Endothelial cell of umbilical vein (primary cell): ENCODE measurements around the gene DNAH3. TPM values are rescaled to one million over a fixed set of nuclear protein-coding genes. Genes with fewer than 3 reads are reported as not detected.

ENCODE experiments used
- BruUV-seq: library from RNA; stranded (reverse); fragments of 400-500 nt; replicated peaks from 2 replicates; lab custom pipeline; 2021; lab: Mats Ljungman, UMichigan
- CTCF ChIA-PET: fragments of 300-600, 350-600 bp; sonication (Branson Sonifier 250); formaldehyde crosslinking; loops from one replicate; lab custom pipeline; 2021; ENCODE audit warnings: antibody characterized with exemption, inconsistent platforms; lab: Charles Lee
- POLR2A ChIA-PET: fragments of 300-600, 350-600 bp; sonication (Branson Sonifier 250); formaldehyde crosslinking; loops from one replicate; lab custom pipeline; 2021; ENCODE audit warnings: antibody characterized with exemption, inconsistent platforms; lab: Charles Lee
- DNase-seq: peaks from one replicate; pipeline ENCODE4 v3.0.0-alpha.2; 2011; ENCODE audit warnings: low read depth, low spot score
- FAIRE-seq: peaks from 2 replicates; lab custom pipeline; 2011; peaks lifted over from hg19 to GRCh38; lab: Jason Lieb, UNC
- H2AFZ ChIP-seq: 2 replicates; pipeline ENCODE4 v1.6.0; 2012; ENCODE audit warnings: low read depth, low read length, control low read depth, inconsistent platforms
- H3K27ac ChIP-seq: 2 replicates; pipeline ENCODE4 v1.5.1; 2011; ENCODE audit warnings: low read depth, mild to moderate bottlenecking, control low read depth, low read length, moderate library complexity; ENCODE audit not compliant: insufficient read depth
- H3K27me3 ChIP-seq, 2 experiments: 2 replicates each; pipeline versions ENCODE4 v1.6.0 to v1.6.1; 2011; ENCODE audit warnings: low read length in 2 of 2, mixed read lengths in 1 of 2; ENCODE audit not compliant: control insufficient read depth in 2 of 2, insufficient read depth in 2 of 2
- H3K36me3 ChIP-seq, 2 experiments: 2 replicates in 1 of 2; 3 replicates in 1 of 2; pipeline ENCODE4 v1.5.1; 2011; ENCODE audit warnings: low read length in 2 of 2, mild to moderate bottlenecking in 1 of 2, moderate library complexity in 1 of 2; ENCODE audit not compliant: control insufficient read depth in 2 of 2, insufficient read depth in 2 of 2; ENCODE audit errors: extremely low read depth in 1 of 2
- H3K4me1 ChIP-seq: 3 replicates; pipeline ENCODE4 v1.5.1; 2011; ENCODE audit warnings: mild to moderate bottlenecking, low read length; ENCODE audit not compliant: control insufficient read depth, insufficient read depth; ENCODE audit errors: extremely low read depth
- H3K4me2 ChIP-seq: 2 replicates; pipeline ENCODE4 v1.6.1; 2011; ENCODE audit warnings: low read length, control low read depth, mixed read lengths; ENCODE audit not compliant: insufficient read depth
- H3K4me3 ChIP-seq, 3 experiments: fragments of 200-600 bp in 1 of 3; sonication (generic), shearing (Covaris generic) in 1 of 3; replicated peaks in 1 of 3; 2 replicates each; pipeline ENCODE4 v1.5.1; 2011 to 2016; ENCODE audit warnings: control low read depth in 3 of 3, low read length in 3 of 3, mild to moderate bottlenecking in 2 of 3, inconsistent platforms in 1 of 3, low read depth in 1 of 3, moderate library complexity in 1 of 3; ENCODE audit not compliant: insufficient read depth in 1 of 3
- H3K79me2 ChIP-seq: 2 replicates; pipeline ENCODE4 v1.6.0; 2012; ENCODE audit warnings: low read length, inconsistent platforms; ENCODE audit not compliant: control insufficient read depth, insufficient read depth
- H3K9ac ChIP-seq: replicated peaks from 2 replicates; pipeline ENCODE3; 2011; ENCODE audit warnings: low read length, control low read depth; ENCODE audit not compliant: insufficient read depth; ENCODE audit errors: extremely low read depth
- H3K9me1 ChIP-seq: replicated peaks from 3 replicates; pipeline ENCODE4 v1.6.0; 2011; ENCODE audit warnings: mild to moderate bottlenecking, low read length; ENCODE audit not compliant: control insufficient read depth, insufficient read depth; ENCODE audit errors: extremely low read depth
- H3K9me3 ChIP-seq: replicated peaks from 2 replicates; pipeline ENCODE4 v1.5.1; 2012; ENCODE audit warnings: low read length, inconsistent platforms; ENCODE audit not compliant: control insufficient read depth, insufficient read depth
- H4K20me1 ChIP-seq: replicated peaks from 2 replicates; pipeline ENCODE3; 2011; ENCODE audit warnings: mild to moderate bottlenecking, low read length; ENCODE audit not compliant: control insufficient read depth, insufficient read depth; ENCODE audit errors: extremely low read depth
- CTCF ChIP-seq, 2 donors: IDR thresholded peaks; 1 replicate in 1 of 2; 2 replicates in 1 of 2; pipeline ENCODE4 v1.5.1; 2011; ENCODE audit warnings: low read length in 2 of 2, mild to moderate bottlenecking in 2 of 2, moderate library complexity in 2 of 2, control low read depth in 1 of 2, inconsistent platforms in 1 of 2, low read depth in 1 of 2; ENCODE audit not compliant: insufficient read depth in 1 of 2; ENCODE audit errors: extremely low read depth in 1 of 2
- EZH2 ChIP-seq: IDR thresholded peaks from 2 replicates; pipeline ENCODE4 v1.6.1; 2012; ENCODE audit warnings: borderline replicate concordance, low read depth, mild to moderate bottlenecking, moderate library complexity, low read length, inconsistent platforms; ENCODE audit not compliant: severe bottlenecking
- FOS ChIP-seq: IDR thresholded peaks from 2 replicates; pipeline ENCODE4 v1.6.1; 2011; ENCODE audit warnings: mild to moderate bottlenecking, low read length, moderate library complexity, borderline replicate concordance; ENCODE audit not compliant: insufficient read depth
- GATA2 ChIP-seq: IDR thresholded peaks from 2 replicates; pipeline ENCODE4 v1.7.0; 2011; ENCODE audit warnings: low read depth, mild to moderate bottlenecking, moderate library complexity, mixed read lengths, low read length; ENCODE audit not compliant: insufficient read length, insufficient read depth
- JUN ChIP-seq: IDR thresholded peaks from 2 replicates; pipeline ENCODE4 v1.6.1; 2011; ENCODE audit warnings: borderline replicate concordance, low read depth; ENCODE audit not compliant: insufficient read length, insufficient read depth
- MYC ChIP-seq: IDR thresholded peaks from one replicate; pipeline ENCODE4 v1.6.1; 2011; ENCODE audit warnings: mild to moderate bottlenecking, low read depth, low read length
- POLR2A ChIP-seq: IDR thresholded peaks from 2 replicates; pipeline ENCODE4 v1.6.1; 2012; ENCODE audit warnings: low read depth, mild to moderate bottlenecking, control low read depth, low read length
- POLR2AphosphoS5 ChIP-seq: IDR thresholded peaks from 2 replicates; pipeline ENCODE4 v1.6.1; 2012; ENCODE audit warnings: low read depth, mild to moderate bottlenecking, control low read depth, low read length, moderate library complexity; ENCODE audit not compliant: insufficient read depth
- dilution Hi-C: fragments of 300-500 bp; cut with MboI; formaldehyde crosslinking; loops from one replicate; pipeline ENCODE4 v1.15.0; 2019; ENCODE audit warnings: low sequenced_read_pairs; ENCODE audit not compliant: extremely low pct_ligation_motif_present
- intact Hi-C: fragments of 100-400 bp; cut with micrococcal nuclease; formaldehyde crosslinking; loops from one replicate; pipeline ENCODE4 v1.10.0; 2022
- polyA plus RNA-seq, 4 experiments: library from polyadenylated mRNA; depleted of rRNA in 3 of 4; stranded (reverse) in 3 of 4; unstranded in 1 of 4; fragments of >200 nt; gene quantifications; 2 replicates each; pipeline versions ENCODE4 v1.2.1 to v1.2.3, GENCODE V29; 2011 to 2012; ENCODE audit warnings: missing spikeins in 1 of 4
- total RNA-seq: library from RNA; stranded (reverse); gene quantifications from 2 replicates; pipeline ENCODE4 v1.2.3, GENCODE V29; 2021
- TF ChIP-seq, protein P1 (sequence below): IDR thresholded peaks from 2 replicates; pipeline ENCODE4 v1.6.1; 2011; ENCODE audit not compliant: insufficient read depth, insufficient read length

Gene DNAH3
- total and polyA plus RNA-seq, 2 donors (not counting 3 experiments of a cell fraction or from before 2014, with no cell fraction given): not detected

GRCh38 chr16:21057875-21058274 lies 92.8 kb downstream of the DNAH3 start:
- Histone ChIP-seq H3K36me3 (no peaks in the 10 kb centered on the region), H3K4me2 (no peak overlapping the region), H3K4me3 (no peak overlapping the region), H3K27ac (no peak overlapping the region), H3K4me1 (no peaks in the 10 kb centered on the region), H3K9me1 (no peaks in the 10 kb centered on the region), H3K79me2 (no peaks in the 10 kb centered on the region), H3K27me3 (peaks cover 2% of the 10 kb centered on the region in 2 experiments), H3K9me3 (no peaks in the 10 kb centered on the region), H3K9ac (no peak overlapping the region), H4K20me1 (no peaks in the 10 kb centered on the region), H2AFZ (no peak overlapping the region)
- dilution Hi-C loops (no loop called here), intact Hi-C loops (no loop called here)
- BruUV-seq: no TSS peak
- CTCF ChIA-PET: interaction anchor here (0.6 kb wide), 1 partner anchor 135 kb away, joined by 5 read pairs; no protein-coding TSS in a partner anchor
- FAIRE-seq (no peak), DNase-seq (no peak)
- no peak for TF ChIP-seq EZH2
- TF ChIP-seq POLR2A: no peak
- no peak for TF ChIP-seq JUN
- TF ChIP-seq, protein P1, sequence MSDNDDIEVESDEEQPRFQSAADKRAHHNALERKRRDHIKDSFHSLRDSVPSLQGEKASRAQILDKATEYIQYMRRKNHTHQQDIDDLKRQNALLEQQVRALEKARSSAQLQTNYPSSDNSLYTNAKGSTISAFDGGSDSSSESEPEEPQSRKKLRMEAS: no peak
- TF ChIP-seq GATA2: no peak
- no peak for TF ChIP-seq CTCF (IDR thresholded peaks at IDR 0.05; ENCODE audit: extremely low read depth in 1 of 2, insufficient read depth in 1 of 2, low read depth in 1 of 2, low read length in 2 of 2)
- no peak for TF ChIP-seq MYC
- no peak for TF ChIP-seq POLR2AphosphoS5
- TF ChIP-seq FOS: no peak
- POLR2A ChIA-PET: no interaction called here
